SK-N-MC (cell line): Measurements from ENCODE around the gene WDR31.
A peak's percentile ranks its signal among the peaks of the same experiment; 100 is the strongest.

Experiments used
- DNase-seq: peaks from one replicate; pipeline ENCODE4 v3.0.0-alpha.2; 2011; ENCODE audit warnings: low read depth, low spot score
- H3K27ac ChIP-seq: fragments of 200-600 bp; sonication (generic); 2 replicates; pipeline ENCODE4 v1.5.1; 2016; ENCODE audit warnings: mixed run types
- H3K36me3 ChIP-seq: fragments of 200-600 bp; sonication (generic); 2 replicates; pipeline ENCODE4 v1.6.1; 2017; ENCODE audit warnings: antibody characterized with exemption, low read length, mixed read lengths; ENCODE audit not compliant: insufficient read depth
- H3K4me3 ChIP-seq: fragments of 200-600 bp; sonication (generic); 2 replicates; pipeline ENCODE4 v1.5.1; 2016
- H3K9ac ChIP-seq: fragments of 200-600 bp; sonication (generic); 2 replicates; pipeline ENCODE4 v1.8.0; 2017; ENCODE audit warnings: mixed run types, mixed read lengths; ENCODE audit not compliant: insufficient read length
- H3K9me3 ChIP-seq: fragments of 200-600 bp; sonication (generic); 2 replicates; pipeline ENCODE4 v1.6.1; 2017; ENCODE audit warnings: low read depth, mild to moderate bottlenecking, antibody characterized with exemption, low read length, moderate library complexity, mixed read lengths
- EZH2 ChIP-seq: fragments of 200-600 bp; sonication (generic); IDR thresholded peaks from one replicate; pipeline ENCODE4 v1.6.1; 2017; ENCODE audit warnings: antibody characterized with exemption
- FOXP2 ChIP-seq: optimal IDR thresholded peaks from 2 replicates; pipeline ENCODE3; 2011; ENCODE audit warnings: mild to moderate bottlenecking, moderate library complexity; ENCODE audit not compliant: insufficient read depth; ENCODE audit errors: extremely low read length, control extremely low read depth
- POLR2AphosphoS5 ChIP-seq: IDR thresholded peaks from 2 replicates; pipeline ENCODE4 v1.6.1; 2012; ENCODE audit warnings: mild to moderate bottlenecking, low read depth, low read length, borderline replicate concordance

The WDR31 gene

DNA sequence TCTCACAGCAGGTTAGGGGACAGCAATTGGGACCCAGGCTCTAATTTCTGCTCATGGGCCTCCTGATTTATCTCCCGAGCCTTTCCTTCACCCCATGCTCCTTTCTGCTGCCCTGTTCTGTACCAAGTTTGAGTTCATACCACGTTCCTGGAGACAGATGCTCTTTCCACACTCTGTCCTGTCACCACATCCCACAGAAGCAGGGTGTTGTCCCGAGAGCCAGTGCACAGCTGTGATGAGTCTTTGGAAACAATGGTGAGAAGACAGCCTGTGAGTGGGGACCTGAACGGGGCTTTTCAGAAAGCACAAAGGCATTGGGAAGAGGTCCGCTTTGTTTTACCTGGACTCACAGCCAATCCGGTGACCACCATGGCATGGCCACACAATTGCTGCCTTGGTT, 17.4 kb downstream of the WDR31 start:
- H3K27ac ChIP-seq, result no peak overlapping the region
- no peaks in the 10 kb centered on the region for H3K9me3 ChIP-seq
- no peak for TF ChIP-seq FOXP2
- no peak for TF ChIP-seq POLR2AphosphoS5

GRCh38 chr9:113320051-113320450, 20.0 kb downstream of the WDR31 start:
- H3K9ac ChIP-seq, result no peak overlapping the region
- DNase-seq, result no peak
- no peak overlapping the region for H3K27ac ChIP-seq
- no peak overlapping the region for H3K4me3 ChIP-seq
- TF ChIP-seq POLR2AphosphoS5 (no peak), FOXP2 (no peak), EZH2 (no peak)
- H3K36me3 ChIP-seq, result no peaks in the 10 kb centered on the region
- no peaks in the 10 kb centered on the region for H3K9me3 ChIP-seq

More for the DNA sequence above, 17.4 kb downstream of the WDR31 start:
- DNase-seq, result no peak
- no peak overlapping the region for H3K9ac ChIP-seq
- H3K36me3 ChIP-seq, result no peaks in the 10 kb centered on the region
- H3K4me3 ChIP-seq, result no peak overlapping the region

GRCh38 chr9:113319054-113319453, 21.0 kb downstream of the WDR31 start:
- Histone ChIP-seq H3K4me3 (no peak overlapping the region), H3K9ac (no peak overlapping the region), H3K27ac (no peak overlapping the region), H3K9me3 (no peaks in the 10 kb centered on the region), H3K36me3 (no peaks in the 10 kb centered on the region)
- DNase-seq, result no peak
- no peak for TF ChIP-seq EZH2
- TF ChIP-seq POLR2AphosphoS5, result no peak
- no peak for TF ChIP-seq FOXP2

DNA sequence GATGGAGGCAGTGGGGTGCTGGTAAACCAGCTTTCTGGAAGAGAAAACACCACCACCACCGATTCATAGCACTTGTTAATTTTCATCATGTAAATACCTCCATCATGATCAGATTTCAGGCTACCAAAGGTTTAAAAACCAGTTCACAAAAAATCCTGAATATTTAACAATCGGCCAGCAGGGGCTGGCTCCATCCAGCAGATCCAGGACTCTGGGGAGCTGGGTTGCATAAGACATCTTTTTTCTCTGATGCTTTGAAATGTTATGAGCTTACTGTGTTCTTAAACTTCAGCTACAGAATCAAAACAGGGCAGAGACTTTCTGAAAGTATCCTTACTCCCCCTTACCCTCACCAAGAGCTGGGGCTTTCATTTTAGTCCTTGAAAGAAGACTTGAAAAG, 22.3 kb downstream of the WDR31 start:
- Histone ChIP-seq H3K4me3 (no peak overlapping the region), H3K27ac (no peak overlapping the region), H3K9ac (no peak overlapping the region), H3K36me3 (no peaks in the 10 kb centered on the region), H3K9me3 (no peaks in the 10 kb centered on the region)
- TF ChIP-seq POLR2AphosphoS5, result no peak
- no peak for TF ChIP-seq EZH2
- TF ChIP-seq FOXP2, result no peak
- no peak for DNase-seq

- TF ChIP-seq POLR2AphosphoS5 (no peak), FOXP2 (no peak), EZH2 (no peak)
- H3K4me3 ChIP-seq, result no peak overlapping the region
Measured at GRCh38 chr9:113316030-113316429, 24.0 kb downstream of the WDR31 start.

GRCh38 chr9:113315231-113315630, 24.8 kb downstream of the WDR31 start:
- Histone ChIP-seq H3K27ac (no peak overlapping the region), H3K9ac (no peak overlapping the region), H3K4me3 (no peak overlapping the region), H3K9me3 (no peaks in the 10 kb centered on the region), H3K36me3 (no peaks in the 10 kb centered on the region)
- DNase-seq, result no peak
- no peak for TF ChIP-seq POLR2AphosphoS5
- no peak for TF ChIP-seq EZH2
- TF ChIP-seq FOXP2, result no peak

More at GRCh38 chr9:113316030-113316429, 24.0 kb downstream of the WDR31 start:
- Histone ChIP-seq H3K27ac (no peak overlapping the region), H3K9ac (no peak overlapping the region), H3K36me3 (no peaks in the 10 kb centered on the region), H3K9me3 (no peaks in the 10 kb centered on the region)
- DNase-seq, result no peak

DNA sequence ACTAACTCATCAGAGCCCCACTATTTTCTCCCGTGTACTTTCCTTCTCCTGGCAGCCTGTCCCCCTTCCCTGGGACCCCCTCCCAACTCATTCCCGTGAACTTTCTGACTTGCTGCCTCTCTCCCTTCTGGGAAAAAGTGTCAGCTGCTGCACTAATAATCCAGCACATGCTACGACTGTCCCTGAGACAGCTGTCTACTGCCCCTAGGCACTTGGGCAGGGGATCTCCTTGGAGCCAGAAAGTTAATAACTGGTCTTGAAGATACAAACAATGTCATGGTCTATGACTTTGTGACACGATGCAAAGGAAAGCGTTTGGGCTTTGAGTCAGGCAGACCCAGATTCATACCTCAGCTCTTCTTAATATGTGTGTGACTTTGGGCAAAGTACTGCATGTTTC, 26.8 kb downstream of the WDR31 start:
- Histone ChIP-seq H3K27ac (no peak overlapping the region), H3K4me3 (no peak overlapping the region), H3K9me3 (no peaks in the 10 kb centered on the region), H3K36me3 (no peaks in the 10 kb centered on the region), H3K9ac (no peak overlapping the region)
- TF ChIP-seq POLR2AphosphoS5 (no peak), EZH2 (no peak), FOXP2 (no peak)
- DNase-seq, result no peak

GRCh38 chr9:113311961-113312360, 28.1 kb downstream of the WDR31 start:
- Histone ChIP-seq H3K4me3 (no peak overlapping the region), H3K27ac (no peak overlapping the region), H3K36me3 (no peaks in the 10 kb centered on the region), H3K9me3 (no peaks in the 10 kb centered on the region), H3K9ac (no peak overlapping the region)
- no peak for DNase-seq
- TF ChIP-seq FOXP2 (no peak), EZH2 (no peak)

DNA sequence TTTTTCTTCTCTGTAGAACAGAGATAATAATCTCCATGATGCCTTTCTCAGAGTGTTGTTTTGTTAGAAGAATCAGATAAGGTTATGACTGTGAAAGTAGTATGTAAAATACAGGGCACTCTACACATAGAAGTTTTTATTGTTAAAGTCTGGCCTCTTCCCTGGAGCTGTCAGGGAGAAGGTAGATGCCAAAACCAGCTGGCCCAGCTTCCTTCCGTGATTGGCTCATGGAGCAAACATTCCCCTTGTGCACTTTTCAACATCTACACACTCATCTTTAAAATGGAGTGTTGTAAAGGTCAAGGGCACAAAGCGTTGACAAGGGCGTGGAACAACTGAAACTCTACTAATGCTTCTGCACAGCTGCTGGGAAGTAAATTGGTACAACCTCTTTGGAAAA, 29.5 kb downstream of the WDR31 start:
- H3K27ac ChIP-seq, result no peak overlapping the region
- no peak overlapping the region for H3K9ac ChIP-seq
- no peak for DNase-seq
- H3K36me3 ChIP-seq, result no peaks in the 10 kb centered on the region
- no peak for TF ChIP-seq FOXP2
- H3K4me3 ChIP-seq, result no peak overlapping the region
- H3K9me3 ChIP-seq, result no peaks in the 10 kb centered on the region

DNA sequence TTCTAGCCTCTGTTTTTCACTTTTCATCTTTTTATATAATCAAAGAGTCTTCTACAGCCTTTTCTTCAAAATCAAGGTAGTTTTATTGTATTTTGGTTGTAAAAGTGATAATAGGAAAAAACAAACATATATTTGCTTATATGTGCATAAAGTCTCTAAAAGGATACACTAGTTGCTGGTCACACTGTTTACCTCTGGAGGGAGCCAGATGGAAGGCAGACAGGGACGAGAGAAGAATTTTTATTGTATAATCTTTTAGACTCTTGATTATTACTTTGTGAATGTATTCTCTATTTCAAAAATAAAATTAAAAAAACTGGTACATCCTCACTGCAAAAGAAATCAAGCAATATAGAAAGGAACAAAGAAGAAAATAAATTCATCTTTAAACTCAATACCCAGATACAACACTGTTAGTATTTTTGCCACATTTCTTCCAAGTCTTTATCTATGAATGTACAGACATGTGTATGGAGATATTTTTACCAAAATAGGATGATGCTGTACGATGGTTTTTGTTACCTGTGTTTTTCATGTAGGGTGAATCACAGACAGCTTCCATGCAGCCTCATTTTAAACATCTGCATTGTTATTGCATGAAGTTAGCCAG, 30.8 kb downstream of the WDR31 start:
- Histone ChIP-seq H3K27ac (no peak overlapping the region), H3K9me3 (no peaks in the 10 kb centered on the region), H3K4me3 (no peak overlapping the region), H3K9ac (no peak overlapping the region), H3K36me3 (no peaks in the 10 kb centered on the region)
- no peak for TF ChIP-seq FOXP2
- TF ChIP-seq POLR2AphosphoS5, result no peak
- no peak for TF ChIP-seq EZH2
- peak; percentile 18 for DNase-seq
